Measurements from ENCODE around the gene POU4F3. TPM values are rescaled to one million over a fixed set of nuclear protein-coding genes. Genes with fewer than 3 reads are reported as not detected.

The POU4F3 gene
- total and polyA plus RNA-seq, 2 of the 4 experiments (the other 2 are of a cell fraction), result 0.02 TPM; not detected in 1

DNA sequence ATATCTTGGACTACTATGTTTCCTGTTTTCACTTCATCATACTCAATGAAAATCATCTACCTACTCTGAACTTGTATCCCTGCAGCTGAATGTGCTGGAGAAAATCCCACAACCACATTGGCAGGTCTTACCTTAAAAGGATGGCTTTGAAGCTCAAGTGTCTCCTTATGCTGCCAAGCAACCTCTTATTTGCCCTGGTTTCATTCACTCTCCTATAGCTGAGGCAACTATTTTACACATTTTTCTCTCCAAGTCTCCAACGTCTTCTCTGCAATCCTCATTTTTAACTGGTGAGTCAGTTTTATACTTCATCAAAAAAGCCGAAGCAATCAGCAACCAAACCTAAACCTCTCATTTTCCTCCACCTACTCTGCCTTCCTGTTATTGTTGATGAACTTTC is 49.7 kb downstream of the POU4F3 start:
- DNase-seq (peak; percentile 29), ATAC-seq (ENCODE audit: low read depth) (no peak; the same call in 1 of the 2 replicates)
- intact Hi-C loops (cut with micrococcal nuclease) (no loop called here), in situ Hi-C loops (cut with MboI; ENCODE audit: low sequenced_read_pairs) (no loop called here), dilution Hi-C loops (cut with HindIII; ENCODE audit: low sequenced_read_pairs, unreplicated experiment) (no loop called here)
- Histone ChIP-seq H2AK9ac (replicated peaks; ENCODE audit: low read depth, low read length, poor library complexity) (no peak overlapping the region), H3K27me3 (ENCODE audit: control insufficient read depth, insufficient read depth, low read length) (peaks cover 1% of the 10 kb centered on the region; the same call in 1 of the 2 replicates), H4K91ac (ENCODE audit: insufficient read depth, low read depth, low read length) (no peak overlapping the region), H3K9me3 (ENCODE audit: control insufficient read depth, insufficient read depth, low read length) (no peaks in the 10 kb centered on the region), H3K9me1 (ENCODE audit: insufficient read depth, low read length) (no peaks in the 10 kb centered on the region), H2AK5ac (ENCODE audit: low read depth, low read length) (no peak overlapping the region), H3K18ac (ENCODE audit: low read depth, low read length) (no peak overlapping the region), H2BK20ac (ENCODE audit: low read depth, low read length) (no peak overlapping the region), H3K4ac (ENCODE audit: low read depth, low read length) (no peak overlapping the region), H2AFZ (replicated peaks; ENCODE audit: low read length, poor library complexity) (no peak overlapping the region), H3K4me3 (ENCODE audit: insufficient read depth, low read depth, low read length) (no peak overlapping the region), H3K23ac (ENCODE audit: low read depth, low read length) (no peak overlapping the region), H3K56ac (ENCODE audit: extremely low read depth, insufficient read depth, low read length) (no peak overlapping the region), H3K4me1 (ENCODE audit: control insufficient read depth, insufficient read depth, low read length) (no peaks in the 10 kb centered on the region), H4K5ac (ENCODE audit: low read depth, low read length) (no peak overlapping the region), H3K4me2 (ENCODE audit: low read depth, low read length) (no peak overlapping the region), H3K27ac (ENCODE audit: insufficient read depth, low read length) (no peak overlapping the region), H2BK120ac (ENCODE audit: low read depth, low read length) (no peak overlapping the region), H2BK15ac (ENCODE audit: low read depth, low read length) (no peak overlapping the region), H4K8ac (ENCODE audit: low read depth in 2 of 2, low read length in 2 of 2) (no peak overlapping the region), H3K79me1 (ENCODE audit: low read depth in 1 of 2, low read length in 2 of 2) (no peaks in the 10 kb centered on the region), H3K14ac (replicated peaks; ENCODE audit: low read depth, low read length) (no peak overlapping the region), H3K36me3 (ENCODE audit: control insufficient read depth, insufficient read depth, low read length) (no peaks in the 10 kb centered on the region), H4K20me1 (ENCODE audit: insufficient read depth, low read length) (no peaks in the 10 kb centered on the region), H2BK5ac (ENCODE audit: low read depth, low read length, poor library complexity, severe bottlenecking) (no peak overlapping the region), H3K9ac (ENCODE audit: low read depth, low read length) (no peak overlapping the region)
- no TSS peak for BruUV-seq (replicated peaks)
- ChIA-PET CTCF (interaction anchor here (0.6 kb wide), 1 partner anchor 291 kb away, joined by 3 read pairs; no protein-coding TSS in a partner anchor), POLR2A (ENCODE audit: unreplicated experiment) (no interaction called here)
- 28% methylated on average over 2 of the region's 2 CpGs; no CpG with 5 or more reads in 1 of the 2 experiments for WGBS, 2 experiments (ENCODE audit: extremely low coverage in 2 of 2, insufficient read length in 1 of 2)
- no peak for TF ChIP-seq NFE2L2 (IDR thresholded peaks at IDR 0.05; ENCODE audit: low read depth, low read length)
- TF ChIP-seq CHD1 (IDR thresholded peaks at IDR 0.05; ENCODE audit: low read depth, low read length), result no peak

All from IMR-90 (cell line).